ENCODE data around the gene UBE2G2. TPM values are rescaled to one million over a fixed set of nuclear protein-coding genes. Genes with fewer than 3 reads are reported as not detected.

The UBE2G2 gene
- polyA plus RNA-seq, 1 donor (not counting 4 experiments of a cell fraction or from before 2014, with no cell fraction given): 106 TPM

GRCh38 chr21:44804762-44805161, 3.1 kb upstream of the UBE2G2 start:
- H4K20me1 ChIP-seq (ENCODE audit: control insufficient read depth, extremely low read depth, insufficient read depth, low read length): peaks cover 6% of the 10 kb centered on the region
- dilution Hi-C loops (cut with MboI; ENCODE audit: extremely low pct_ligation_motif_present, low sequenced_read_pairs): no loop called here

GRCh38 chr21:44803651-44804050, 2.0 kb upstream of the UBE2G2 start:
- Histone ChIP-seq H3K4me3 (ENCODE audit: control insufficient read depth in 2 of 3, extremely low read depth in 1 of 3, insufficient read depth in 2 of 3, low read depth in 1 of 3, low read length in 3 of 3) (no peak overlapping the region), H3K27me3 (ENCODE audit: control insufficient read depth, extremely low read depth, insufficient read depth, low read length) (no peaks in the 10 kb centered on the region)

More at GRCh38 chr21:44804762-44805161, 3.1 kb upstream of the UBE2G2 start:
- FAIRE-seq (no peak), DNase-seq (ENCODE audit: low read depth, low spot score) (no peak)
- peaks cover 23 to 37% of the 10 kb centered on the region in 2 experiments for H3K36me3 ChIP-seq (ENCODE audit: control insufficient read depth in 2 of 2, extremely low read depth in 1 of 2, insufficient read depth in 2 of 2, low read length in 2 of 2)
- no peak overlapping the region for H3K4me3 ChIP-seq (ENCODE audit: control insufficient read depth in 2 of 3, extremely low read depth in 1 of 3, insufficient read depth in 2 of 3, low read depth in 1 of 3, low read length in 3 of 3)
- no peak overlapping the region for H3K4me2 ChIP-seq (ENCODE audit: control insufficient read depth, extremely low read depth, insufficient read depth, low read depth, low read length)
- no peaks in the 10 kb centered on the region for H3K27me3 ChIP-seq (ENCODE audit: control insufficient read depth, extremely low read depth, insufficient read depth, low read length)
- H3K4me1 ChIP-seq (ENCODE audit: control insufficient read depth, extremely low read depth, insufficient read depth, low read length): peaks cover 16% of the 10 kb centered on the region
- no peak overlapping the region for H2AFZ ChIP-seq (ENCODE audit: control insufficient read depth, low read length)
- H3K79me2 ChIP-seq (ENCODE audit: control insufficient read depth, insufficient read depth, low read length): peaks cover 25% of the 10 kb centered on the region
- TF ChIP-seq EZH2 (IDR thresholded peaks at IDR 0.05; ENCODE audit: low read length) (no peak), CTCF (optimal IDR thresholded peaks at IDR 0.05 in 1 of 3, IDR thresholded peaks at IDR 0.05 in 1 of 3, conservative IDR thresholded peaks at IDR 0.05 in 1 of 3; ENCODE audit: extremely low read depth in 1 of 3, insufficient read depth in 2 of 3, low read length in 3 of 3) (no peak)
- H3K9ac ChIP-seq (ENCODE audit: control insufficient read depth, extremely low read depth, insufficient read depth, low read length): no peak overlapping the region
- no peaks in the 10 kb centered on the region for H3K9me3 ChIP-seq (ENCODE audit: control insufficient read depth, low read depth, low read length)
- no peaks in the 10 kb centered on the region for H3K9me1 ChIP-seq (ENCODE audit: control insufficient read depth, extremely low read depth, insufficient read depth, low read length)
- H3K27ac ChIP-seq (ENCODE audit: control insufficient read depth, insufficient read depth, low read length): no peak overlapping the region

More at GRCh38 chr21:44803651-44804050, 2.0 kb upstream of the UBE2G2 start:
- Histone ChIP-seq H2AFZ (ENCODE audit: control insufficient read depth, low read length) (no peak overlapping the region), H3K27ac (ENCODE audit: control insufficient read depth, insufficient read depth, low read length) (no peak overlapping the region), H4K20me1 (ENCODE audit: control insufficient read depth, extremely low read depth, insufficient read depth, low read length) (peaks cover 6% of the 10 kb centered on the region), H3K9me3 (ENCODE audit: control insufficient read depth, low read depth, low read length) (no peaks in the 10 kb centered on the region), H3K9ac (ENCODE audit: control insufficient read depth, extremely low read depth, insufficient read depth, low read length) (no peak overlapping the region), H3K79me2 (ENCODE audit: control insufficient read depth, insufficient read depth, low read length) (peaks cover 35% of the 10 kb centered on the region), H3K9me1 (ENCODE audit: control insufficient read depth, extremely low read depth, insufficient read depth, low read length) (no peaks in the 10 kb centered on the region), H3K36me3 (ENCODE audit: control insufficient read depth in 2 of 2, extremely low read depth in 1 of 2, insufficient read depth in 2 of 2, low read length in 2 of 2) (peaks cover 19 to 31% of the 10 kb centered on the region in 2 experiments), H3K4me2 (ENCODE audit: control insufficient read depth, extremely low read depth, insufficient read depth, low read depth, low read length) (no peak overlapping the region), H3K4me1 (ENCODE audit: control insufficient read depth, extremely low read depth, insufficient read depth, low read length) (peaks cover 17% of the 10 kb centered on the region)
- no peak for FAIRE-seq
- DNase-seq (ENCODE audit: low read depth, low spot score): no peak
- TF ChIP-seq EZH2 (IDR thresholded peaks at IDR 0.05; ENCODE audit: low read length) (no peak), CTCF (optimal IDR thresholded peaks at IDR 0.05 in 1 of 3, IDR thresholded peaks at IDR 0.05 in 1 of 3, conservative IDR thresholded peaks at IDR 0.05 in 1 of 3; ENCODE audit: extremely low read depth in 1 of 3, insufficient read depth in 2 of 3, low read length in 3 of 3) (no peak)
- dilution Hi-C loops (cut with MboI; ENCODE audit: extremely low pct_ligation_motif_present, low sequenced_read_pairs): no loop called here
